Measurements from ENCODE around the gene JAKMIP3.

GRCh38 chr10:132078746-132079345 lies 13.1 kb downstream of the JAKMIP3 start:
- TF ChIP-seq POLR2AphosphoS5 (IDR thresholded peaks at IDR 0.05) (no peak), CTCF (IDR thresholded peaks at IDR 0.05) (no peak), POLR2A (IDR thresholded peaks at IDR 0.05) (no peak), EP300 (IDR thresholded peaks at IDR 0.05) (no peak)
